COR-L47 (cell line): ENCODE measurements around the gene PDE9A.

Source experiments
- DNase-seq: peaks from one replicate; lab custom pipeline; 2025; lab: John Stamatoyannopoulos, UW

The PDE9A gene

GRCh38 chr21:42642219-42642745 lies 11.1 kb upstream of the PDE9A start:
- no peak for DNase-seq

- DNase-seq: no peak
Observed at GRCh38 chr21:42644223-42645208, 8.9 kb upstream of the PDE9A start.

GRCh38 chr21:42645211-42646075 lies 8.0 kb upstream of the PDE9A start:
- no peak for DNase-seq

- no peak for DNase-seq
Observed at GRCh38 chr21:42646076-42646825, 7.2 kb upstream of the PDE9A start.

- DNase-seq: no peak
Observed at GRCh38 chr21:42646836-42647235, 6.6 kb upstream of the PDE9A start.

- DNase-seq: no peak
Observed at GRCh38 chr21:42648606-42649005, 4.8 kb upstream of the PDE9A start.

- no peak for DNase-seq
Observed at GRCh38 chr21:42649122-42650032, 4.0 kb upstream of the PDE9A start.

GRCh38 chr21:42650033-42650370 lies 3.4 kb upstream of the PDE9A start:
- no peak for DNase-seq

- no peak for DNase-seq
Observed at GRCh38 chr21:42650441-42651421, 2.7 kb upstream of the PDE9A start.

- peak; percentile 51 for DNase-seq
Observed at GRCh38 chr21:42651515-42652401, 1.7 kb upstream of the PDE9A start.

- DNase-seq: no peak
Observed at GRCh38 chr21:42652527-42653230, 742 bp upstream of the PDE9A start.

GRCh38 chr21:42654179-42654912 lies 925 bp downstream of the PDE9A start:
- peak; percentile 73 for DNase-seq

- no peak for DNase-seq
Observed at GRCh38 chr21:42654913-42655795, 1.7 kb downstream of the PDE9A start.

- peak; percentile 72 for DNase-seq
Observed at GRCh38 chr21:42655796-42656770, 2.7 kb downstream of the PDE9A start.

- no peak for DNase-seq
Observed at GRCh38 chr21:42656872-42657271, 3.5 kb downstream of the PDE9A start.
